Stimulated activated CD4-positive, alpha-beta T cell treated with anti-CD3 and anti-CD28 coated beads, Interleukin-12 subunit alpha, Interleukin-12 subunit beta, amount 100 ng/mL, for 48 hours (primary cell): ENCODE results near the gene SMARCB1.

Experiments
- DNase-seq, 3 donors: peaks; one replicate each; pipeline ENCODE4 v3.0.0-alpha.2; 2020; ENCODE audit warnings: low read depth in 2 of 3, low spot score in 1 of 3

The SMARCB1 gene

DNA sequence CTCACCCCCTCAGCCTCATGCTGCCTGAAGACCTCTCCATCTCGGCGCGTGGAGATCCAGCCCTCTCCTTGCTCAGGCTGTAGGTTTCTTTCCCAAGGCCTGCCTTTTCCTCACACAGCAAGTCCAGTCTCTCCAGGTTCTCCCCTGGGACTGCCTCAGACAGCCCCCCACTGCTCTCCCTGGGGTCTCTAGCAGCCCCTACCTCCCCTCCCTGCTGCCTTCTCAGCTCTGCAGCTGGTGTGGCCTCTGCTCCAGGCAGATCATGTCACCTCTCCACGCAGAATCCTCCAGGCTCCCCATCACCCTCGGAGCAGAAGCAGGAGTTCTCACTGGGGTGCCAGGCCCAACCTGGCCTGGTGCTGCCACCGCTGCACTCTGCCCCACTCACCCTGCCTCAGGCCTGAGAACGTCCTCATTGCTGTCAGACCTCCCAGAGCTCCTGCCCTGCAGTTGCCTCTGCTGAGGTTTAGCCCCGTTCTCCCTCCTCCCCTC, 15.2 kb downstream of the SMARCB1 start:
- no peak for DNase-seq

DNA sequence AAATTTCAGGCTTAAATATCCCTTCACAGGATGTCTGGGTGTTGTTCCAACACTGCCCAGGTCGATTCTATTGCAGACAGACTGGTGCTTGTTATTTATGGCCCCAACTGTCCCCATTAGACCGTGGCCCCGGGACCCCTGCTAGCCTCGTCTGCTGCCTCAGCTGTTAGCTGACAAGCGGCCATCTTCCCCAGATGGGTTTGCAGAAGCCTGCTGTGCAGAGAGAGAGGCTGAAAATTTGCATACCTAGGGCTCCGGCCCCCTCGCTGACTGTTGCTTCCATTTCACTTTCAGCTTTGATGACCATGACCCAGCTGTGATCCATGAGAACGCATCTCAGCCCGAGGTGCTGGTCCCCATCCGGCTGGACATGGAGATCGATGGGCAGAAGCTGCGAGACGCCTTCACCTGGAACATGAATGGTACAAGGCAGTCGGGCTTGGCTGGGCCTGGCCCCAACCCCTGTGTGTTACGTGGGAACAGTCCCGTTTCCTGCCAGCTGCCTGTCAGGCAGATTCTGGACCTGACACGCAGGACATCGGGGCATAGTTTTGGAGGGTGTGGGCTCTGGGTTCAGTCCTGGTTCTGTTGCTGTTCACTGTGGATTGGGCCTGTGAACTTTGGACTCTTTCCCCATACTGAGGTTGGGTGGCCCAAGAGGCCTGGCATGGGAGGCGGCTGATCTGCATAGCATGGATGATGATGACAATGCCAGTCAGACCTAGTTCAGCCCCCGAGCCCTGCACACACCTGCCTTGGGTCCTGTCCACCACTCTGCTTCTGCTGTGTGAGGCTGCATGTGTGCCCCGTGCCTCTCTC, 16.4 kb downstream of the SMARCB1 start:
- DNase-seq: no peak

DNA sequence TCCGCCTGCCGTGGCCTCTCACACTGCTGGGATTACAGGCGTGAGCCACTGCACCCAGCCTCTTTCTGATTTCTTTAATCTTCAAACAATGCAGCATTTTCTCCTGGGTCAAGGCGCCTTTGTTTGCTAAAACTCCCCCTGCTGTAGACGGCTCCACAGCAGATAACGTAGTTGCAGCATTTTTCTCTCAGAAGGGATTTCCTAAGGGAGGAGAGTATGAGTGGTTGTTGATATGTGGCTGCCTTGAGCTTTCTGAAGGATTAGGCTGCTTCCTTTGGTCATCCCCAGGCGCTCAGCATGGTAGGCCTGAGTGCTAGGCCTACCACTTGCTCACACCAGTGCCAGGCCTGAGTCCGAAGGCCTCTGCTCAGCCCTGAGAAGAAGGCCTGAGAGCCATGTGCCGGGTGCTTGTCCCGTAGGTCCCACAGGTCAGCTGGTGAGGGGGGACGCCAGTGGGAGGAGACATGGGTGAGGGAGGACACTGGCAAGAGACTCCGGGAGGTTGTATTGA, 18.1 kb downstream of the SMARCB1 start:
- DNase-seq: no peak

DNA sequence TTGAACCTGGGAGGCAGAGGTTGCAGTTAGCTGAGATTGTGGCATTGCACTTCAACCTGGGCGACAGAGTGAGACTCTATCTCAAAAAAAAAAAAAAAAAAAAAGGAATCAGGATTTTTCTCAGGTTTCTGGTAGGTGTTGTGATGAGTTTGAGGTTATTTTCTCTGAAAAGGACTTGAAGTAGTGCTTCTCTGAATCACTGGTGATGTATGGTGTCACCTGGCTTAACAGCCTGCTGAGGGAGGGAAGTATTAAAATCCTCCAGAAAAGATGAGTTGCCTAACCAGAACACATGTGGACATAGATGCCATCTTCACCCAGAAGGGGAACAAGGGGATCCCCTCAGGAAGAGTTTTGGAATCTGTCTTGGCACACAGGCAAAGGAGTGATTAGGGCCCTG, 20.1 kb downstream of the SMARCB1 start:
- DNase-seq: no peak

DNA sequence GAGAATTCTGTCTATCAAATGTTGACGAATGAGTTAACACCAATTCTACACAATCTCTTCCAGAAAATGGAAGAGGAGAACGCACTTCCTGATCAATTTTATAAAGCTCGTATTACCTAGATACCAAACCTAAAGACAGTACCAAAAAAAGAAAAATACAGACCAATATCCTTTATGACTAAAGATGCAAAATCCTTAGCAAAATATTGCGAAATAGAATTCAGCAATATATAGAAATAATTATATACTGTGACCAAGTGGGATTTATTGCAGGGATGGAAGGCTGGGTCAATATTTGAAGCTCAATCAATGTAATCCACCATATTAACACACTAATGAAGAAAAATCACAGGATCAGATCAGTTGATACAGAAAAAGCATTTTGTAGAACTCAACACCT, 25.6 kb downstream of the SMARCB1 start:
- DNase-seq: no peak

DNA sequence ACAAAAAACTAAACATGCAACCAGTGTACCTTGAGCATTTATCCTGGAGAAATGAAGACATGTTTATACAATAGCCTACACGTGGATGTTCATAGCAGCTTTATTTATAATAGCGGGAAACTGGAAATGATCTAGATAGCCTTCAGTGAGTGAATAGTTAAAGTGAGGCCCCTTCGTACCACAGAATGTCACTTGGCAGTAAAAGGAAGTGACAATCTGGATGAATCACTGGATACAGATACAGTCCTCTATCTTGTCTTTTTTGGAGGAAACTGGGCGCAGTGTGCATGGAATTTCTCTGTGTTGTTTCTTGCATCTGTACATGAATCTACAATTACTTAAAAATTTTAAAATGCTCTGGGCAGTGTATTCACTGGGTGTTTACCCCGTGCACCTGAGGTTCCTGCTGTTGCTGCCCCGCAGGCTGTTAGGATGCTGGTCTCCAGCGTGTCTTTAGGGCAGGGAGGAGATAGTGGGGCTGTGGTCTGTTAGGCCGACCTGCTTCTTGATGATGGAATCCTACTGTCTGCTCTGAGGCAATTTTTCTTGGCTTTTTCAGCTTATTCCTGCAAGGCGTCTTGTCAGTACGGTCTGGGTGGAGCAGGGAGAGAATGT, 28.9 kb downstream of the SMARCB1 start:
- no peak for DNase-seq

DNA sequence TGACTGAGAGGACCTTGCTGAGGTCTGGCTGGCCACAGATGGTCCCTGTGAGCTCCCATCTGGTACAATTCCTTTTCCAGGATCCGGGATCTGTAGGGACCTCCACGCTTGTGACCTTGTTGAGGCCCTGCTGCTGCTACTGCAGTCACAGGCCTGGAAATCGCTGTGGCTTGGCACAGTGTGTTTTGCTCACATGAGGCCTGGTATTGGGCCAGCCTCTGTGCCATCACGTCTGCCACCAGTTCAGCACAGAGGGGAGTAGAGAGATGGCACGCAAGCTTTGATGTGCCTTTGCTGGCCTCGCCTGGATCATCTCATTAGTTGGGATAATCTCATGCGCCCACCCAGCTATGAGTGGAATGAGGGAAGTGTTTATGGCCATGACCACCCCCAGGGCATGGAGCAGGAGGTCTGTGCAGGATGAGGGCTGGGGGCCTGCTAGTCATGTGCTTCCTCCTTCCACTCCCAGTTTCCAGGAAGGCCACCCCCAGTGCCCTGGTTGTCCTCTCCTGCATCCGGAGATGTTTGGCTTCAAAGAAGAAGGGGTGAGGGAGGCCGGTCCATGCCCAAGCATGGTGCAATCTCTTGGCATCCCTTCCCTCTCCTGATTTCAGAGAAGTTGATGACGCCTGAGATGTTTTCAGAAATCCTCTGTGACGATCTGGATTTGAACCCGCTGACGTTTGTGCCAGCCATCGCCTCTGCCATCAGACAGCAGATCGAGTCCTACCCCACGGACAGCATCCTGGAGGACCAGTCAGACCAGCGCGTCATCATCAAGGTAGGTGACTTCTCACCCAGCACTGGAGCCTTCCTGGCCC, 29.6 kb downstream of the SMARCB1 start:
- DNase-seq: no peak

DNA sequence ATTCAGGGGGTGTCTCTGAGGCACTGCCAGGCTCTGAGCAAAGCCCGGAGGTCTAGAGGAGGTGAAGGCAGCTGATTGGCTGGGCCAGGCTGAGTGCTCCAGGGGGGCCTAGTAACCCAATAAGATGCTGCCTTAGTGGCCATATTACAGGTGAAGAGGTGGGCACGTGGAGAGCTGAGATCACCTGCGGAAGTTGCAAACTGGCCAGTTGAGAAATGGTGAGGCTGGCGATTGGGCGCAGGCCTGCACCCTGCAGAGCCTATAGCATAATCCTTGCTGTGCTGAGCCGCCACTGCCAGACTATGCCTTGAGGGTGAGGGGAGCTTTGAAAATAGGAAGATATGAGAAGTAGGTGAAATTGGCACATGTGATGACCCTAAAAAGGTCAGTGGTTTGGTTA, 30.4 kb downstream of the SMARCB1 start:
- DNase-seq: no peak

DNA sequence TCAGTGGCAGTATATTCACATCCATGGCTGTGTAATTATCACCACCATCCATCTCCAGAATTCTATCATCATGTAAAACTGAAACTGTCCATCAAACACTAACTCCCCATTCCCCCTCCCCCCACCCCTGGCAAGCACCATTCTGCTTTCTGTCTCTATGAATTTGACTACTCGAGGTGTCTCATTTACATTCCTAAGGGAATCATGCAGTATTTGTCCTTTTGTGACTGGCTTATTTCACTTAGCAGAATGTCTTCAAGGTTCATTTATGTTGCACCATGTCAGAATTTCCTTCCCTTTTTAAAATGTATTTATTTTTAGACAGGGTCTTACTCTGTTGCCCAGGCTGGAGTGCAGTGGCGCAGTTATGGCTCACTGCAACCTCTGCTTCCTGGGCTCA, 31.8 kb downstream of the SMARCB1 start:
- DNase-seq: no peak

DNA sequence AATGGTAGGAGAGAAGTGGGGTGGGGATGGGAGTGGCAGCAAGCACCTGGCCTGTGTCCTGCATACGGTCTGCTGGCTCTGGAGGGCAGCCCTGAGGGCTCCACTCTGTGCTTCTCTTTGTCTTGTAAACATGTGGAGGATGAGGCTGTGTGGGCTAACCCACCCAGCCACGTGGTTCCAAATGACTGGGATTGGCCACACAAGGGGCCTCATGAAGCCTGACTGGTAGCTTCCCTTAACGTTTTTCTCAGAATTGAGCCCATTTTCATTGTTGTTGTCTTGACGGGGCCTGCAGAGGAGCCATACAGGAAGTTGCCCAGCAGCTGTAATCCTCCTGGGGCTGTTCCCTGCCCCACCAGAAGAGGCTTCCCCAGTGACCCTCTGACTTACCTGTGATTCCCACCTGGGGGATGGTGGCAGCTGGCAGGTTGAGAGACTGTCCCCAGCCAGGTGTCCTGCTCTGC, 34.0 kb downstream of the SMARCB1 start:
- DNase-seq: no peak

DNA sequence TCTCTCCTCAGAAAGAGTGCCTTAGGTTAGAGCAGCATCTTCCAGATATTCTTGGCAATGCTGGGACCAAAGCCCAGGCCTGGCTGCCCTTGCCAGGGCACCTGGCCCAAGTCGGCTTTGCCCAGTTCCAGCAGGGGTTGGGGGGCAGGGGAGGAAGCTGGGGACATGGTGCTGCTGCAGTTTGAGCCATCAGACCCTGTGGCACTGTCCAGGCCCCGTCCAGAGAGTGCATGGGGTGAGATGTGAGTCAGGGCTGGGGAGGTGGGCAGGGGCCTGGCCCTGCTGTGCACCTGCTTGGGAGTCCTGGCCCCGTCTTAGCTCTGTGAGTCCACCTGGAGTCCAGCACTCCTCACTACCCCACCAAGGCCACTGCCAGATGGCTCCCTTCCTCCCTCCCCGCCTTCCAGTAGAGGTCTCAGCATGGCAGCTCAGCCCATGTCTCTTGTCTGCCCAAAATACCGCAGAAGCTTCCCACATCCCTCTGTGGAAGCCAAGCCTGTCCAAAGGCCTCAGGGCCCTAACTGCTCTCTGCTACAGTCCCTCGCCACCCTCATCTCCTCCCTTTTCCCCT, 35.4 kb downstream of the SMARCB1 start:
- DNase-seq: no peak

DNA sequence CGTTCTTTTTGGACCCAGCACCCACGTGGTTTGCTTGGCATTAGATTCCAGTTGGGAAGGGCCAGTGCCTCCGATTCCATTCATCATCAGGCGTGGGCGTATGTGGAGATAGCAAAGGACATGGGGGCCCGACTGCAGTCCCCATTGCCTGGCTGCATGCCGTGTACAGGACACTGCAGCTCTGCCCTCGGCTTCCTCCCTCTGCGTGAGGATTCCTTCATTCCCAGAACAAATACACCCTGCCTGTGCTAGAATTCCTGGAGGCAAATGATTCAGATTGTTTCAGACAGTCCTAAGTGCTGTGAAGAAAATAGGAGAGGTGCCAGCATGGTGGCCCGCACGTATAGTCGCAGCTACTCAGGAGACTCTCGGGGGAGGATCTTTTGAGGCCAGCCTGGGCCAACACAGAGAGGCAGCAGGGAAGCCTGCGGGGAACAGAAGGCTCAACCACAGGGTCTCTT, 36.6 kb downstream of the SMARCB1 start:
- DNase-seq: no peak

DNA sequence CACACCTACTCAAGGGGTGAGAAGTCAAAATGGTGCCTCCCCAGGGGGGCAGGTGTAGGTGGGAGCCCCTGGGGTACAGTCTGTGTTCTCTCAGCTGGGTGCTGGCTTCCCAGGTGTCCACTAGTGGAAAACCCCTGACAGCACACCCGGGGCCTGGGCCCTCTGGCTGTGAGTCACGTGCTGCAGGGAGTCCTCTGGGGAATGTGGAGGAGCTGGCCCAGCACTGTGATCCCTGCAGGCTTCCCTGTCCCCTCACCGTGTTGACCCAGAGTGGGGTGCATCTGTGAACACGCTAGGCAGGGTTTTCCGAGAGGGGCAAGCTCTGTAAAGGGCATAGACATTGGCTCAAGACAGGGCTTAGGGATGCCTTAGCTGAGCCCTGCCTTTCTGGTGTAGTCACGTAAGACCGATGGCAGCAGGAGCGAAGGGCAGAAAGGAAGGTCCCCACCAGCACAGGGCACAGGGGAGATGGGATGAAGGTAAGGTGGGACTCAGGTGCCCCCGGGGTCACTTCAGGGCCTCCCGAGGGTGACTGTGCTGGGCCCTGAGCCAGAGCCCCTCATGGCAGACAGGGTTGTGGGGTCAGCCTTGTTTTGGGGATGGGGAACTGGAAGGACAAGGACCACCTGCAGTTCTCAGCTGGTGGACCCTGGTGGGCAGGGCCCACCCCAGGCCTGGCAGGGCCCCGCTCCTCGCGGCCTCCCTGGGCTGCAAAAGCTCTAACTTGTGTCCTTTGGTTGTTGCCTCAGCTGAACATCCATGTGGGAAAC, 37.9 kb downstream of the SMARCB1 start:
- no peak for DNase-seq

DNA sequence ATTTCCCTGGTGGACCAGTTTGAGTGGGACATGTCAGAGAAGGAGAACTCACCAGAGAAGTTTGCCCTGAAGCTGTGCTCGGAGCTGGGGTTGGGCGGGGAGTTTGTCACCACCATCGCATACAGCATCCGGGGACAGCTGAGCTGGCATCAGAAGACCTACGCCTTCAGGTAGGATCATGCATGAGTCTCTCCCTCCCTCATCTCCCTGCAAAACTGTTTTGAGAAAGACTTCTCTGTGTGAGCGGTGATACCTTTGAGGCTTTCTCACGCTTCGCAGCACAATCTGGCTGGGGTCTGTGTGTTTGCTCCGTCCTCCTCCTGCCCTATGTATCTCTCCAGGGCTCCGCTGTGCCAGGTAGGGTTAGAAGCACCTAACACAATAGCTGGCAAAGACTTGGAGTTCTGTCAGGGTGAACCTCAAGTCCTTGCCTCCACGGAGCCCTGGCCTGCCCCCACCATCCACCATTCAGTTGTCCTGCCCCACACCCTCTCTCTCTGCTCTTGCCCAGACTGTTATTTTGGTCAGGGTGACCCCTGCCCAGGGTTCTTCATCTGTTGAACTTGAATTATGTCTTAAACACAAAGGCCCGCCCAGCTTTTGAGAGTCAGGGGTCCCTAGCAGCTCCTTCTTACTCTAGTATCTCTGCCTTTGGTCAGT, 38.6 kb downstream of the SMARCB1 start:
- no peak for DNase-seq

DNA sequence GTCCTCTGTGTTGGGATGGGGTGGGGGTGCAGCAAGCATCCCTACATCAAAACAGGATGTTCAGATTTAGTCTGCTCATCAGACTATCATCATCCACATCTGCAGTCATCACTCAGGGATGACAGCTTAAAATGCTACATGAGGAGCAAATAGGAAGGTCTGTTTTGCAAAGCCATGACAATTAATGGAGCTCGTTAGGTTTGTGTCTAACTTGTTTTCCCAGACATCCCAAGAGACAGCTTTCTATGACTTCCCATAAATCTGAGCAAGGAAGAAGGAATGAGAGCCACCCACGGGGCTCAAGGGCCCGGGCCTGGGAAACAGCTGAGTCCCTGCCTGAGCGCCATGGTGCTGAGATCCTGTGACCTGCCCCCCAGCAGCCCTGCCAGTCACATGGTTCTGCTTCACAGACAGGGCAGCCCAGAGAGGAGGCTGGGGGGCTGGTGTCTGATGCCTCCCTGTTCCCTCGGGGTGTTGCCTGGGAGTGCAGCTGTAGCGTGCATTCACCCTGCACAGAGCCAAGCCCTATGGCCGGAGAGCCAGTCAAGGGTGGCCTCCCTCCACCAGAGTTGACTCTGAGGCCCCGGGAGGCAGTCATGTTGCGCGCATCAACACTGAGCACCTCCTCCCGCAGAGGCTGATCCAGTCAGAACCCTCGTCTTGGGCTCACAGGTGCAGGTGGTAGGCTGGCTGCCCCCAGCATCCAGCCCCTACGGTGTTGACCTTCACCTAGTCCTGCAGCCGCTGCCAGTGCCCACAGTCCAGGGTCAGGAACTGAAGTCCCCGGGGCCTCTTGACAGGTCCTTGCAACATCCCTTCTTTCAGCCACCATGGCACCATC, 40.0 kb downstream of the SMARCB1 start:
- no peak for DNase-seq

DNA sequence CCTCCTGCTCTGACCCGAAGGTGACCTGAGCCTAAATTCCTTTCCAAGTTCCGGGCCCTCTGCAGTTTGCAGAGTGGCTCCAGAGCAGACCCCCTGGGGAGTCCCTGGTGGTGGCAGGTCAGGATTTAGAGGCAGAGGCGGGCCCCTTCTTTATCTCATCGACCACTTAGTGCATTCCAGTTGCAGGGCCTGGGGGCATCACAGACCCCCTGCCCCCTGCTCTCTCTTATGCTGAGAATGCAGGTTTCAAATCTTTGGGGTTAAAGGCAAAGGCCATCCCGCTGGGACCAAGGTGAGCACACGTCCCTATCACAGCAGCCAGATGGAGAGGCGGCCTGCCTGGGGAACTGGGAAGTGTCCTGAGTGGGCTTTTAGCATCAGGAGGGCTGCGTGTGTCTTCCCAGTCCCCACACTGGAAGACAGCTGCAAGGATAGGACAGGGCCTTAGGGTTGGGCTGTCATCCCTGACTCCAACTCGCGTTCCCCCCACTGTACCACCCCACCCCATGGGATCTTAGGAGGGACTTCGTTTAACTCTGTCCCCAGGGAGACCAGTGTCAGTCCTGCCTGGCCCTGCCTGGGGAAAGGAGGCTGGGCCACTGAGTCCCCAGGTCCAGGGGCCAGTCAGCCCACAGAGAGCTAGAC, 40.7 kb downstream of the SMARCB1 start:
- DNase-seq: no peak

DNA sequence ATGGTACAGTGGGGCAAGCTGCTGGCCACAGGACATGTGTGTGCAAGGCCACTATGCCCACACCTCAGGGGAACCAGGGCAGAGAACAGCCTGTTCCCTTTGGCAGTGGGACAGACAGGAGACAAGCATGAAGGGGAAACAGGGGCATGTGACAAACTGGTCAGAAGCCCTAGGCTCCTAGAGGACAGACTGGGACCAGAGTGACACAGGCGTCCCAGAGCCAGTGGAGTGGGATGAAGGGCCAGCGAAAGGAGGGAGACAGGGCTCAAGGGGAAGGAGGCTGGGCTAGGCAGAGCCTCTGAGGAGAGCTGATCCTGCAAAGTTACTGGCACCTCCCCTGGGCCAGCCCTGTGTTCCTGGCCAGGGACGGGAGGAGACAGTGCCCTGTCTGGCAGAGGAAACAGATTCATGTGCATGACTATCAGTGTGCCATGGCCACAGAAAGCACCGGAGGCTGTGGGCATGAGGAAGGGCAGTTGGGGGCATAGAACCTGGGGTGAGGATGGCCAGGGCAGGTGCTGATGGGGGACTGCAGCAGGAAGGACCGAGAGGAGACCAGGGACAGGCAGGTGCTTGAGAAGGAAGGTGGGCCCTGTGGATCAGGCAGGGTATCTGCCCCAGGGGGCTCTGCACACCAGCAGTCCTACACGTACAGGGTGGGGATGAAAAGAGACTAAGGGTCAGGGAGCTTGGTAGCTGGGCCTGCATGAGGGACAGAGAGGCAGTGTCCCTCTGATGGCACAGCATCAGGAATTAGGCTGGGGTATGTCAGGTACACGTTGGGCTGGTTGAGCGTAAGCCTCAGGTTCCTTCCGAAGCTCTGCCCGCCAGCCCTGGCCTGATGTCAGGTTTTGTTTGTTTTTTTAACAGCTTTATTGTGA, 42.3 kb downstream of the SMARCB1 start:
- DNase-seq: no peak
